Panc1 (cell line): ENCODE measurements around the gene MYO1E.

Experiments used
- CTCF ChIP-seq: fragments of 450-650 bp; IDR thresholded peaks from 2 replicates; pipeline ENCODE4 v1.5.1; 2017; ENCODE audit warnings: mild to moderate bottlenecking
- SIN3A ChIP-seq: IDR thresholded peaks from 2 replicates; pipeline ENCODE4 v1.6.1; 2012; ENCODE audit warnings: low read depth, mild to moderate bottlenecking, low read length, moderate library complexity, borderline replicate concordance; ENCODE audit not compliant: insufficient read depth

GRCh38 chr15:59203008-59203407 is 169.7 kb downstream of the MYO1E start:
- TF ChIP-seq CTCF (no peak), SIN3A (no peak)
